Measurements from ENCODE around the gene RSF1.
"Not testable (repeated sequence)": the region's sequence is repeated elsewhere in the genome, so short reads cannot be mapped to it uniquely, and the experiment has no call there.

Gene RSF1

DNA sequence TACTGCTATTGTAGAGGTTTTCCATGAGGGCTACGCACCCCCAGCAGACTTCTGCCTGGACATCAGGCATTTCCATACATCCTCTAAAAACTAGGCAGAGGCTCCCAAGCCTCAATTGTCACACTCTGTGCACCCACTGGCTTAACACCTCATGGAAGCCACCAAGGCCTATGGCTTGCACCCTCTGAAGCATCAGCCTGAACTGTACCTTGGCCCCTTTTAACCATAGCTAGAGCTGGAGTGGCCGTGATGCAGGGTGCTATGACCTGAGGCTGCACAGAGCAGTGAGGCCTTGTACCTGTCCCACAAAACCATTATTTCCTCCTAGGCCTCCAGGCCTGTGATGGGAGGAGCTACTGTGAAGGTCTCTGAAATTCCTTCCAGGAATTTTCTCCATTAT is 34.3 kb upstream of the RSF1 start:
- H3K36me3 Mint-ChIP-seq (ENCODE audit: low read depth) = peaks cover 78% of the 10 kb centered on the region
- H3K4me1 Mint-ChIP-seq = no peaks in the 10 kb centered on the region
- no peaks in the 10 kb centered on the region for H3K27me3 Mint-ChIP-seq (ENCODE audit: low read depth)
- H3K4me3 Mint-ChIP-seq = no peak overlapping the region
- TF ChIP-seq, protein P1, sequence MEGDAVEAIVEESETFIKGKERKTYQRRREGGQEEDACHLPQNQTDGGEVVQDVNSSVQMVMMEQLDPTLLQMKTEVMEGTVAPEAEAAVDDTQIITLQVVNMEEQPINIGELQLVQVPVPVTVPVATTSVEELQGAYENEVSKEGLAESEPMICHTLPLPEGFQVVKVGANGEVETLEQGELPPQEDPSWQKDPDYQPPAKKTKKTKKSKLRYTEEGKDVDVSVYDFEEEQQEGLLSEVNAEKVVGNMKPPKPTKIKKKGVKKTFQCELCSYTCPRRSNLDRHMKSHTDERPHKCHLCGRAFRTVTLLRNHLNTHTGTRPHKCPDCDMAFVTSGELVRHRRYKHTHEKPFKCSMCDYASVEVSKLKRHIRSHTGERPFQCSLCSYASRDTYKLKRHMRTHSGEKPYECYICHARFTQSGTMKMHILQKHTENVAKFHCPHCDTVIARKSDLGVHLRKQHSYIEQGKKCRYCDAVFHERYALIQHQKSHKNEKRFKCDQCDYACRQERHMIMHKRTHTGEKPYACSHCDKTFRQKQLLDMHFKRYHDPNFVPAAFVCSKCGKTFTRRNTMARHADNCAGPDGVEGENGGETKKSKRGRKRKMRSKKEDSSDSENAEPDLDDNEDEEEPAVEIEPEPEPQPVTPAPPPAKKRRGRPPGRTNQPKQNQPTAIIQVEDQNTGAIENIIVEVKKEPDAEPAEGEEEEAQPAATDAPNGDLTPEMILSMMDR (IDR thresholded peaks at IDR 0.05; ENCODE audit: unreplicated experiment in 3 of 3) = no peak
- H3K27ac Mint-ChIP-seq = no peak overlapping the region
- peaks cover 32% of the 10 kb centered on the region for H3K9me3 Mint-ChIP-seq

DNA sequence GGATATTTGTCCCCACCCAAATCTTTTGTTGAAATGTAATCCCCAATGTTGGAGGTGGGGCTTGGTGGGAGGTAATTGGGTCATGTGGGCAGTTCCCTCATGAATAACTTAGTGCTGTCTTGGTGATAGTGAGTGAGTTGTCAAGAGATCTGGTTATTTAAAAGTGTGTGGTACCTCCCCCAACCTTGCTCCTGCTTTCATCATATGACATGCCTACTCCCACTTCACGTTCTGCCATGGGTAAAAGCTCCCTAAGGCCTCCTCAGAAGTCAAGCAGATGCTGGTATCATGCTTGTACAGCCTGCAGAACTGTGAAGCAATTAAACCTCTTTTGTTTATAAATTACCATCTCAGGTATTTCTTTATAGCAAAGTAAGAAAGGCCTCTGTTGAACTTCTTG is 31.0 kb upstream of the RSF1 start:
- H3K27ac Mint-ChIP-seq = no peak overlapping the region
- H3K4me1 Mint-ChIP-seq = no peaks in the 10 kb centered on the region
- peaks cover 32% of the 10 kb centered on the region for H3K9me3 Mint-ChIP-seq
- peaks cover 84% of the 10 kb centered on the region for H3K36me3 Mint-ChIP-seq (ENCODE audit: low read depth)
- TF ChIP-seq, protein P1 (IDR thresholded peaks at IDR 0.05; ENCODE audit: unreplicated experiment in 3 of 3) = no peak
- no peaks in the 10 kb centered on the region for H3K27me3 Mint-ChIP-seq (ENCODE audit: low read depth)
- no peak overlapping the region for H3K4me3 Mint-ChIP-seq

DNA sequence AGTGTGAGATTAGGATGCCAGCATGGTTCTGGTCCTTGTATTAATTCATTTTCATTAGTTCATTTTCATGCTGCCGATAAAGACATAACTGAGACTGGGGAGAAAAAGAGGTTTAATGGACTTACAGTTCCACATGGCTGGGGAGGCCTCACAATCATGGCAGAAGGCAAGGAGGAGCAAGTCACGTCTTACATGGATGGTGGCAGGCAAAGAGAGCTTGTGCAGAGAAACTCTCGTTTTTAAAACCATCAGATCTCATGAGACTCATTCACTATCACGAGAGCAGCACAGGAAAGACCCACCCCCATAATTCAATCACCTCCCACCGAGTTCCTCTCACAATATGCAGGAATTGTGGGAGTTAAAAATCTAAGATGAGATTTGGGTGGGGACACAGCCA is 23.2 kb upstream of the RSF1 start:
- not testable (repeated sequence) for H3K4me3 Mint-ChIP-seq; H3K27me3 Mint-ChIP-seq (ENCODE audit: low read depth); H3K4me1 Mint-ChIP-seq; H3K27ac Mint-ChIP-seq
- peaks cover 31% of the 10 kb centered on the region for H3K9me3 Mint-ChIP-seq
- peaks cover 92% of the 10 kb centered on the region for H3K36me3 Mint-ChIP-seq (ENCODE audit: low read depth)

DNA sequence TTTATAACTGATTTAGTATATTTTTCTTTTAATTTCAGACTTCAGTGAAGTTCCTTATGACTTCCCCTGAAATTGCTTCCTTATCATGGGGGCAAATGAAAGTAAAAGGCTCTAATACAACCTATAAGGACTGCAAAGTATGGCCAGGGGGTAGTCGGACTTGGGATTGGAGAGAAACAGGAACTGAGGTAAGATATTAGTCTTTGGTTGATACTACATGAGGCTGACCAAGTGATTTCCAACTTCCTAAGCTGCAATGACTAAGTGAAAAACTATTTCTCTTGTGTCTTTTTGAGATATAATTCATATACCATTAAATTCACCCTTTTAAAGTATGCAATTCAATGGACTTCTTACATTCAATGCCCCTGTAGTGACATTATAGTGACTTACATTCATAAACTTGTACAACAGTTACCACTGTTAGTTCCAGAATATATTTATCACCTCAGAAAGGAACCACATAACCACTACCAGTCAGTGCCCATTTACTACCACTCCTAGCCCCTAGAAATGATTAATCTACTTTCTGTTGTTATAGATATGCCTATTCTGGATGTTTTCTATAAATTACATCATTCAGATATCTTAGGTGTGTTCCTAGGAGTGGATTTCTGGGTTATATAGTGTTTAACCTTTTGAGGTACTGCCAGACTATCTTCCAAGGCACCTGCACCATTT is 22.1 kb upstream of the RSF1 start:
- no peak overlapping the region for H3K4me3 Mint-ChIP-seq
- TF ChIP-seq, protein P1 (IDR thresholded peaks at IDR 0.05; ENCODE audit: unreplicated experiment in 3 of 3) = no peak
- H3K4me1 Mint-ChIP-seq = no peaks in the 10 kb centered on the region
- no peaks in the 10 kb centered on the region for H3K27me3 Mint-ChIP-seq (ENCODE audit: low read depth)
- H3K9me3 Mint-ChIP-seq = peaks cover 31% of the 10 kb centered on the region
- peaks cover 84% of the 10 kb centered on the region for H3K36me3 Mint-ChIP-seq (ENCODE audit: low read depth)
- H3K27ac Mint-ChIP-seq = no peak overlapping the region

DNA sequence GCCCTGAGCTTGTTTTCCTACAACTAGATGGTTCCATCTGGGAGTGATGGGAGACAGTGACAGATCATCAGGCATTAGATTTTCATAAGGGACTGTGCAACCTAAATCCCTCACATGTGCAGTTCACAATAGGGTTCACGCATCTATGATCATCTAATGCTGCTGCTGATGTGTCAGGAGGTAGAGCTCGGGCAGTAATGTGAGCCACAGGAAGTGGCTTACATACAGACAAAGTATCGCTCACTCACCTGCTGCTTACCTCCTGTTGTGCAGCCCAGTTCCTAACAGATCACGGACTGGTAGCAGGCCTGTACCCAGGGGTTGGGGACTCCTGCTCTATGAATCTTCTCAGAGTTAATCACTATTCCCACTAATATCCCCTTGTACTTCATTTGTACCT is 12.8 kb upstream of the RSF1 start:
- Mint-ChIP-seq H3K4me1 (no peaks in the 10 kb centered on the region), H3K27ac (no peak overlapping the region), H3K27me3 (ENCODE audit: low read depth) (peaks cover 3% of the 10 kb centered on the region), H3K9me3 (peaks cover 38% of the 10 kb centered on the region), H3K36me3 (ENCODE audit: low read depth) (peaks cover 62% of the 10 kb centered on the region), H3K4me3 (no peak overlapping the region)
- TF ChIP-seq, protein P1 (IDR thresholded peaks at IDR 0.05; ENCODE audit: unreplicated experiment in 3 of 3) = no peak

DNA sequence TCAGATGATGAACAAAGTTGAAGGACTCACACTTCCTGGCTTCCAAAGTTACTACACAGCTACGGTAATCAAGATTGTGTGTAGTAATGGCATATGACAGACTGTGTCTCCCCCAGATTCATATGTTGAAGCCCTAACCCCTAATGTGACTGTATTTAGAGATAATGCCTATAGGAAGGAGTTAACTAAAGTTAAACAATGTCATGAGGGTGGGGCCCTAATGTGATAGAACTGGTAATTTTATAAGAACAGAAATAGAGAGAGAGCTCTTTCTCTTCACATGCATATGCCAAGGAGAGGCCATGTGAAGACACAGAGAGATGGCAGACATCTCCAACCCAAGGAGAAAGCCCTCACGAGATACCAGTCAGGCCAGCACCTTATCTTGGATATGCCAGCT is 8.4 kb upstream of the RSF1 start:
- H3K9me3 Mint-ChIP-seq = peaks cover 28% of the 10 kb centered on the region
- no peak overlapping the region for H3K4me3 Mint-ChIP-seq
- TF ChIP-seq, protein P1 (IDR thresholded peaks at IDR 0.05; ENCODE audit: unreplicated experiment in 3 of 3) = no peak
- peaks cover 42% of the 10 kb centered on the region for H3K36me3 Mint-ChIP-seq (ENCODE audit: low read depth)
- H3K27me3 Mint-ChIP-seq (ENCODE audit: low read depth) = no peaks in the 10 kb centered on the region
- H3K4me1 Mint-ChIP-seq = peaks cover 9% of the 10 kb centered on the region
- H3K27ac Mint-ChIP-seq = no peak overlapping the region
